Mucosa of descending colon (tissue), 3 donors: Measurements from ENCODE around the gene COPE. TPM values are rescaled to one million over a fixed set of nuclear protein-coding genes. Genes with fewer than 3 reads are reported as not detected.
"Not testable (repeated sequence)": the region's sequence is repeated elsewhere in the genome, so short reads cannot be mapped to it uniquely, and the experiment has no call there.

ENCODE experiments used
- ATAC-seq: fragments of 200-7000 bp; cut with Tn5 transposase; one replicate; pipeline ENCODE4 v1.9.1; 2020; ENCODE audit warnings: mild to moderate bottlenecking, moderate library complexity
- DNase-seq, 3 donors: peaks; one replicate each; pipeline ENCODE4 v3.0.0-alpha.2; 2020
- H3K36me3 ChIP-seq: fragments of 200-600 bp; one replicate; pipeline ENCODE4 v1.8.0; 2021; ENCODE audit warnings: low read depth, mild to moderate bottlenecking
- H3K4me1 ChIP-seq: fragments of 200-600 bp; one replicate; pipeline ENCODE4 v1.8.0; 2021; ENCODE audit warnings: low read depth, mild to moderate bottlenecking
- H3K4me3 ChIP-seq: fragments of 200-600 bp; one replicate; pipeline ENCODE4 v1.8.0; 2021; ENCODE audit warnings: mild to moderate bottlenecking
- H3K9me3 ChIP-seq: fragments of 200-600 bp; one replicate; pipeline ENCODE4 v1.8.0; 2021; ENCODE audit warnings: mild to moderate bottlenecking
- CTCF ChIP-seq: fragments of 200-600 bp; IDR thresholded peaks from one replicate; pipeline ENCODE4 v1.8.0; 2022; ENCODE audit warnings: antibody characterized with exemption, mild to moderate bottlenecking
- intact Hi-C, 2 donors: fragments of 100-400 bp; cut with DNase I in 1 of 2; cut with micrococcal nuclease in 1 of 2; formaldehyde crosslinking; loops; one replicate each; pipeline versions ENCODE4 v1.11.0 to v1.11.1; 2022; cut with DNase I, micrococcal nuclease
- total RNA-seq, 3 donors: library from RNA; stranded (reverse); fragmentation: NEBNext Ultra II Directional in 2 of 3; extraction: Animal tissue kit (Norgen Biotek cat#: 25700) in 2 of 3; gene quantifications; one replicate each; pipeline versions ENCODE4 v1.2.1 to v1.2.4, GENCODE V29; 2021 to 2023
- donor health status: DM: no; HTN: no; CAD: no; lungs with moderate emphysema.
- donor health status: DM: no; HTN: no; CAD: no.
- donor health status: DM: no; HTN: yes; CAD: no.

Gene COPE
- total RNA-seq, 3 donors from 2014 or later, result 119 to 227 (median 176) TPM

GRCh38 chr19:18961767-18962620, 42.8 kb upstream of the COPE start:
- Histone ChIP-seq H3K4me1 (no peaks in the 10 kb centered on the region), H3K9me3 (no peaks in the 10 kb centered on the region), H3K4me3 (no peak overlapping the region), H3K36me3 (no peaks in the 10 kb centered on the region)
- no peak for TF ChIP-seq CTCF
- no peak for DNase-seq
- ATAC-seq, result peak; percentile 29
- intact Hi-C loops, result no loop called here

- TF ChIP-seq CTCF, result no peak
- Histone ChIP-seq H3K4me1 (no peaks in the 10 kb centered on the region), H3K4me3 (no peak overlapping the region), H3K9me3 (no peaks in the 10 kb centered on the region), H3K36me3 (no peaks in the 10 kb centered on the region)
- ATAC-seq (no peak), DNase-seq (no peak)
- intact Hi-C loops, result no loop called here
Observed at GRCh38 chr19:18960370-18960769, 41.2 kb upstream of the COPE start.

GRCh38 chr19:18955042-18955441, 35.9 kb upstream of the COPE start:
- intact Hi-C loops, result no loop called here
- TF ChIP-seq CTCF, result no peak
- H3K9me3 ChIP-seq, result no peaks in the 10 kb centered on the region
- no peak overlapping the region for H3K4me3 ChIP-seq
- ATAC-seq (no peak), DNase-seq (no peak)
- H3K36me3 ChIP-seq, result no peaks in the 10 kb centered on the region
- no peaks in the 10 kb centered on the region for H3K4me1 ChIP-seq

GRCh38 chr19:18954094-18954493, 34.9 kb upstream of the COPE start:
- no peaks in the 10 kb centered on the region for H3K4me1 ChIP-seq
- intact Hi-C loops, result no loop called here
- no peaks in the 10 kb centered on the region for H3K36me3 ChIP-seq
- no peak overlapping the region for H3K4me3 ChIP-seq
- ATAC-seq, result no peak
- TF ChIP-seq CTCF, result no peak
- DNase-seq, result no peak
- H3K9me3 ChIP-seq, result no peaks in the 10 kb centered on the region

GRCh38 chr19:18952364-18953003, 33.3 kb upstream of the COPE start:
- not testable (repeated sequence) for H3K9me3 ChIP-seq

DNA sequence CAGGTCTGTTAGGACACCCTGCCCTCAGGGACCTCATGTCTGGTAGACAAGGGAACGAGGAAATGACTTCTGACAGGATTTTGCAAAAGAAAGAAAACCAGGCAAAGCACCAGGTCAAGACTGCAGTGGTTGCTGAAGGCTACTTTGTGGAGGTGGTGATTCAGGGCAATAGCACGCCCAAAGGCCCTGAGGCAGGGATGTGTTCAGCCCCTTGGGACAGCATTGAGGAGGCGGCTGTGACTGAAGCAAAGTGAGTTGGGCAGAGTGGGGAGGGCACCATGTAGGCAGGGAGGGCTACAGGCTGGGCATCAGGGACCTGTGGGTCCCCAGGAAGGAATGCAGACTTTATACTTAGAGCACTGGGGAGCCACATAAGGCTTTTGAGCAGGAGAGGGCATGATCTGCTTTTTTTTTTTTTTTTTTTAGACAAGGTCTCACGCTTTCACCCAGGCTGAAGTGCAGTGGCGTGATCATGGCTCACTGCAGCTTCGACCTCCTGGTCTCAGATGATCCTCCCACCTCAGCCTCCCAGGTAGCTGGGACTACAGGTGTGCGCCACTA, 32.6 kb upstream of the COPE start:
- no peak for ATAC-seq
- no peak for DNase-seq

More at GRCh38 chr19:18952364-18953003, 33.3 kb upstream of the COPE start:
- ATAC-seq, H3K36me3 ChIP-seq, H3K4me1 ChIP-seq, intact Hi-C loops, H3K4me3 ChIP-seq, DNase-seq: not testable (repeated sequence)

More for the DNA sequence above, 32.6 kb upstream of the COPE start:
- Histone ChIP-seq H3K4me3 (no peak overlapping the region), H3K36me3 (no peaks in the 10 kb centered on the region), H3K9me3 (no peaks in the 10 kb centered on the region), H3K4me1 (no peaks in the 10 kb centered on the region)
- intact Hi-C loops, result no loop called here
- TF ChIP-seq CTCF, result no peak
